Esophagus muscularis mucosa (tissue), 3 donors: ENCODE measurements around the gene LIMK2.

ENCODE experiments used
- EP300 ChIP-seq: sonication (generic); formaldehyde crosslinking; IDR thresholded peaks from one replicate; pipeline ENCODE4 v1.6.1; 2017; ENCODE audit warnings: antibody characterized with exemption
- POLR2A ChIP-seq: fragments of 450-650 bp; IDR thresholded peaks from one replicate; pipeline ENCODE4 v1.6.1; 2017; ENCODE audit warnings: antibody characterized with exemption, moderate library complexity, mild to moderate bottlenecking, low read depth
- POLR2AphosphoS5 ChIP-seq, 2 donors: sonication (generic); formaldehyde crosslinking; IDR thresholded peaks; one replicate each; pipeline ENCODE4 v1.6.1; 2017; ENCODE audit warnings: antibody characterized with exemption in 2 of 2

- TF ChIP-seq POLR2A (no peak), POLR2AphosphoS5 (IDR thresholded peaks at IDR 0.05) (no peak), EP300 (no peak)
Observed at GRCh38 chr22:31227186-31227585, 15.1 kb downstream of the LIMK2 start.
